ENCODE results near the gene PSMB7. TPM values are rescaled to one million over a fixed set of nuclear protein-coding genes. Genes with fewer than 3 reads are reported as not detected.
A peak's percentile ranks its signal among the peaks of the same experiment; 100 is the strongest.

The PSMB7 gene
- total and polyA plus RNA-seq, 2 of the 8 experiments (the other 6 are each of a cell fraction or from before 2014, with no cell fraction given): 222 to 357 TPM

DNA sequence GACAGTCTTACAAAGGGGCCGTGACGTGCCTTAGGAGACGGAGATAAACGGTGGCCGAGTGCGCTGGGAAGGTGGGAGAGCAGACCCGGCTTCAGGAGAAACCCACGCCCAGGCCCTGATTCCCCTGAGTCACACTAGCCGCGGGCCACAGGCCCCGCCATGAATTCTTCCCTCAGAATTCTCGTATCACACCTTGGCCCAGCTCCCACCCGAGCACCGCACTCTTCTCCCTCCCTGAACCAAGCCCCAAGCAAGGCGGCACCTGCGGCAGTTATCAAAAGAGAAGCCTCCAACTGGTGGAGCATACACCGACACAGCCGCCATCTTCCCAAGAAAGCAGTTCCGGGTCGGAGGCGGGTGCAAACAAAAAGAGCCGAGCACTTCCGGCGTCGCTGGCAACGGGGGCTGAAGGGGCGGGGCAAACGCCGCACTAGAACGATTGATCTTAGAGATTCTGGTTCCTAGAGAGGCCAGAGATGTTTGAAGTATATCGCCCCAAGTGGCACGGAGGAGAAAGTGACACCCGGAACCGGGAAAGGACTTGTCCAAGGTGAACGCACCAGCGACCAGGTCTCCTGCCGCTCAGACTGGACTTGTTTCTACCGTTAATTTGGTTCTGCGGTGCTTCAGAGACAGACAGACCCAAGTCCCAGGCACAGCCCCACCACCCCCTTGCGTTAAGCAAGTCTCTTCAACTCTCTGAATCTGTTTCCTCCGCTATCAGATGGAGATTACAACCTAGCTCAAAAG lies at the start of gene PSMB7 (continued):
- TF ChIP-seq FOSL1 (IDR thresholded peaks at IDR 0.05; ENCODE audit: insufficient read depth, low read depth, low read length) (no peak), SIRT6 (IDR thresholded peaks at IDR 0.05; ENCODE audit: low read length) (no peak), TEAD4 (IDR thresholded peaks at IDR 0.05; ENCODE audit: low read depth, low read length) (peak; percentile 31; the same call in 1 of the 2 replicates), YY1 (IDR thresholded peaks at IDR 0.05; ENCODE audit: low read depth, low read length) (peak; percentile 97), BCL11A (IDR thresholded peaks at IDR 0.05; ENCODE audit: low read depth in 2 of 2, low read length in 2 of 2) (no peak), CHD1 (IDR thresholded peaks at IDR 0.05; ENCODE audit: low read depth, low read length) (no peak), TAF1 (IDR thresholded peaks at IDR 0.05; ENCODE audit: low read depth, low read length) (peak; percentile 96), SUZ12 (IDR thresholded peaks at IDR 0.05; ENCODE audit: low read length) (no peak), RNF2 (IDR thresholded peaks at IDR 0.05; ENCODE audit: borderline replicate concordance, low read depth, low read length, missing control alignments, poor library complexity, severe bottlenecking) (no peak), SP2 (IDR thresholded peaks at IDR 0.05; ENCODE audit: low read length) (peak; percentile 98), CTBP2 (IDR thresholded peaks at IDR 0.05; ENCODE audit: borderline replicate concordance, insufficient read depth, insufficient read length, low read length) (no peak), KDM1A (IDR thresholded peaks at IDR 0.05; ENCODE audit: borderline replicate concordance, low read length) (peak; percentile 62; the same call in 1 of the 2 replicates), SIX5 (IDR thresholded peaks at IDR 0.05; ENCODE audit: low read depth, low read length) (peak; percentile 20; the same call in 1 of the 2 replicates), GABPA (IDR thresholded peaks at IDR 0.05; ENCODE audit: borderline replicate concordance, insufficient read depth, low read length) (peak; percentile 97), HDAC6 (IDR thresholded peaks at IDR 0.05; ENCODE audit: low read depth, low read length) (no peak), CBX8 (IDR thresholded peaks at IDR 0.05; ENCODE audit: borderline replicate concordance, low read depth, low read length) (no peak), EZH2 (IDR thresholded peaks at IDR 0.05; ENCODE audit: low read depth, low read length, severe bottlenecking) (no peak), POLR2A (IDR thresholded peaks at IDR 0.05; ENCODE audit: control extremely low read depth in 1 of 2, low read depth in 2 of 2, low read length in 2 of 2) (peak in 1 of 2 experiments; percentile 93; a peak in 2 of 3 replicates)
- TF ChIP-seq, protein P1, sequence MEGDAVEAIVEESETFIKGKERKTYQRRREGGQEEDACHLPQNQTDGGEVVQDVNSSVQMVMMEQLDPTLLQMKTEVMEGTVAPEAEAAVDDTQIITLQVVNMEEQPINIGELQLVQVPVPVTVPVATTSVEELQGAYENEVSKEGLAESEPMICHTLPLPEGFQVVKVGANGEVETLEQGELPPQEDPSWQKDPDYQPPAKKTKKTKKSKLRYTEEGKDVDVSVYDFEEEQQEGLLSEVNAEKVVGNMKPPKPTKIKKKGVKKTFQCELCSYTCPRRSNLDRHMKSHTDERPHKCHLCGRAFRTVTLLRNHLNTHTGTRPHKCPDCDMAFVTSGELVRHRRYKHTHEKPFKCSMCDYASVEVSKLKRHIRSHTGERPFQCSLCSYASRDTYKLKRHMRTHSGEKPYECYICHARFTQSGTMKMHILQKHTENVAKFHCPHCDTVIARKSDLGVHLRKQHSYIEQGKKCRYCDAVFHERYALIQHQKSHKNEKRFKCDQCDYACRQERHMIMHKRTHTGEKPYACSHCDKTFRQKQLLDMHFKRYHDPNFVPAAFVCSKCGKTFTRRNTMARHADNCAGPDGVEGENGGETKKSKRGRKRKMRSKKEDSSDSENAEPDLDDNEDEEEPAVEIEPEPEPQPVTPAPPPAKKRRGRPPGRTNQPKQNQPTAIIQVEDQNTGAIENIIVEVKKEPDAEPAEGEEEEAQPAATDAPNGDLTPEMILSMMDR (IDR thresholded peaks at IDR 0.05; ENCODE audit: control extremely low read depth in 1 of 3, insufficient read depth in 1 of 3, low read depth in 1 of 3, low read length in 3 of 3): peak; percentile 71 to 86 (median 77)
- TF ChIP-seq, protein P2, sequence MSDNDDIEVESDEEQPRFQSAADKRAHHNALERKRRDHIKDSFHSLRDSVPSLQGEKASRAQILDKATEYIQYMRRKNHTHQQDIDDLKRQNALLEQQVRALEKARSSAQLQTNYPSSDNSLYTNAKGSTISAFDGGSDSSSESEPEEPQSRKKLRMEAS (IDR thresholded peaks at IDR 0.05): no peak; the same call in 1 of the 2 replicates
- TF ChIP-seq, protein P3, sequence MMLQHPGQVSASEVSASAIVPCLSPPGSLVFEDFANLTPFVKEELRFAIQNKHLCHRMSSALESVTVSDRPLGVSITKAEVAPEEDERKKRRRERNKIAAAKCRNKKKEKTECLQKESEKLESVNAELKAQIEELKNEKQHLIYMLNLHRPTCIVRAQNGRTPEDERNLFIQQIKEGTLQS (IDR thresholded peaks at IDR 0.05; ENCODE audit: insufficient read depth, low read depth, low read length): no peak

All from H1 (cell line).